GM19025 (cell line): Measurements from ENCODE around the gene FOXN1.

Source experiments
- ATAC-seq: cut with Tn5 transposase; IDR thresholded peaks from one replicate; pipeline ENCODE4 v1.9.1; 2021; ENCODE audit warnings: mild to moderate bottlenecking, low read depth, moderate library complexity; ENCODE audit not compliant: unreplicated experiment

Gene FOXN1

DNA sequence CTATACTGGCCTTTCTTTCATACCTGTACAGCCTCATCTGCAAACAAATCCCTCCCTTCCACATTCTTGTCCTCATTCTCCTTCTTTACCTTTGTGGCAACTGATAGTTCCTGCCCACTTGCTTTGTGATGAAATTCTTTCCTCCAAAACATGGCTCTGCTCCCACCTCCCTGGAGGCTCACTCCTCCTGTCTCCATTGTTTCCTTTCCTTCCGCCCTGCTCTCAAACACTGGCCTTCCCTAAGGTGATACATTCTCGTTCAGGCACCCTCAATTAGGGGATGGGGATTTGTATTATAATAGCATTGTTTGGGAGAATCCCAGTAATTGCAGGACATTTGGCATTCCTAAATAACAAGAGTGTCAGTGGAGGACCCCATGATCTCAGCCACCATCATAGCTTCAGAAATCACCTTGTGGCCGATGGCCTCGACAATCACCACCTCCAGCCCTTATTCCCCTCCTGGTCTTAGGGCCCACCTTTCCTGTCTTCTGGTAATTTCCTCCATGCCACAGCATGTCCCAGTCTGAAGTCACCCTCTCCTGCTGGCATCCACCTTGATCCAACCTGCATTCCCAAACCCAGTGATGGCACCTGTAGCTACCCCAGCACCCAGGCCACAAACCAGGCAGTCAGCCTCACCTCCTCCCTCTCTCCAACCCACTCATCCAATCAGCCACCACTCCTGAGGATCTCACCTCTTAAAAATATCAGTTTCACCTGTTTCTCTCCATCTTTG lies 38.4 kb downstream of the FOXN1 start:
- ATAC-seq, result no peak

- ATAC-seq, result no peak
Measured at GRCh38 chr17:28545141-28545503, 39.0 kb downstream of the FOXN1 start.

GRCh38 chr17:28545787-28546415 lies 39.8 kb downstream of the FOXN1 start:
- no peak for ATAC-seq

DNA sequence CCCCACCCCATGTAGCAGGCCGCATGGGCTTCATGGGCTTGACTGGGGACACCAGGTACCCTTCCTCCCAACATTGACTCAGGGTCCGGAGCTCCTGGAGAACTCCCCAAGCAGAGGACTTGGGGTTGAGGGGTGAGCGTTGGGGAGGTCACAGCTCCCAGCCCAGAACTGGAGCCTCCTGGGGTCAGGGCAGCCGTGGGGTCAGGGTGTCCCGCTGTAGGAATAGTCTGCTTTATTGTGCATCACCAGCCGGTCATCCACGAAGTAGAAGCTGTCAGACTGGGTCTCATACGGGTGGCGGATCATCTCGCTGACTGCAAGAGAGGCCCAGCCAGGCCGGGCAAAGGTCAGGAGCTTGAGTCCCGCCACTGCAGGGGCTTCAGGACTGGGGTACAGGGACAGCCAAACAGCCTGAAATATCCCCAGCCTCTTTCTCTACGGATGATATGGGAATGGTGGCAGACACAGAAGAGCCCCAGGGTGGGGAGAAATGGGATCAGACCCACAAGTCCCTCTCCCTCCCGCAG lies 41.0 kb downstream of the FOXN1 start:
- ATAC-seq, result no peak

GRCh38 chr17:28547623-28548416 lies 41.7 kb downstream of the FOXN1 start:
- ATAC-seq, result peak; percentile 28

- no peak for ATAC-seq
Measured at GRCh38 chr17:28548417-28549130, 42.4 kb downstream of the FOXN1 start.

- ATAC-seq, result peak; percentile 28
Measured at GRCh38 chr17:28549236-28550132, 43.3 kb downstream of the FOXN1 start.

GRCh38 chr17:28550858-28551257 lies 44.7 kb downstream of the FOXN1 start:
- no peak for ATAC-seq

GRCh38 chr17:28551421-28552175 lies 45.5 kb downstream of the FOXN1 start:
- ATAC-seq, result no peak

DNA sequence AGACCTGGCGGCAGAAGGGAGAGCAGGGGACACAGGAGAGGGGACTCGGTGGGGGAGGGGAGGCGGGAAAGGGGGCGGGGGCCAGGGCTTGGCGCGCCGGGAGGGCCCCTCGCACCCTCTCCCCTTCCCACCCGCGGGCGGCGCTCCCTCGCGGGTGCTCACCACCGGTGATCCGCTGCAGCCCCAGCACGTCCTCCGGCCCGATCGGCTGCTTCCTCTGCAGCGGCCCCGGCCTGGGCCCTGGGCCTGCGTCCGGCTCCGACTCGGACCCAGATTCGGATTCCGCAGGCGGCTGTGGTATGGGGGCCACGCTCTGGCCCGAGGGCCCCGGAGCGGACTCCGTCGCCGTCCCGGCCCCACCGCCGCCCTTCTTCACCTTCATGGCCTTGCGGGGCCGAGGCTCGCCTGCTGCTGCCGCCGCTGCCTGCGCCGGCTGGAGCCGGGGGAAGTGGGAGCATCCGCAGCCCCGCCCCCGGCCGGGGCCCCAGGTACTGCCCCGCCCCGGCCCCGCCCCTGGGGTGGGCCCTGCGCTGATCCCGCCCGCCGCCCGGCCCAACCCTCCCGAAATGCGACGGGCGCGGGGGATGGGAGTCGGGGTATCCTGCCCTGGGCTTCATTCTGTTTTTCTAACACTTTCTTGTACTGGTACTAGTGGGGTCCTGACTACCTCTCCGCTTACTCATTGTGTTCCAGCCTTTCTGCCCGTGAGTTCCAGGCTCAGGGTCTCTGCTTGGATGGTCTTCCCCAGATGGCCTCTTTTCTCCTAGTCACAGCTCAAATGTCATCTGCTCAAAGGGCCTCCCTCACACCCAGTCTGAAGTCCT lies 46.2 kb downstream of the FOXN1 start, which contains the start of gene UNC119:
Gene UNC119 (minus strand): TSS at position 449 of the 824 bp plus-strand sequence. CDS start 67 bp downstream, at position 382.
- ATAC-seq, result peak; percentile 62

- ATAC-seq, result no peak
Measured at GRCh38 chr17:28553000-28553505, 46.9 kb downstream of the FOXN1 start.

DNA sequence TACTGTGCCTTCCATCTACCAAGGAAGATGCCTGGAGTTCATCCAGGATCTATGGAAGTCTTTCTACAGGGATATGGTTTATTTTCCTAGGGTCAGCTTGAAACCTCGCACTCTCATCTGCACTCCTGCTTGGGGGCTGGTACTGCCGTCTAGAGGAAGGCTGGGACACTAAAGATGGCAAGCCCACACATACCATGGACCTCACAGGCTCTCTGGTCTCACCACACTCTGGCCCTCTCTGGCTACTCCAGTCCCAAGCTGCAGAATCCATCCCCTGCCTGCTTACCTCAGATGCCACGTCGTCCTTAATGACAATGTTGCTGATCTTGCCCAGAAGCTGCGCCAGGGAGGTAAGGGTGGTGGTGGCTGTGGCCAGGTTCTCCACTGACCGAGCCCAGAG lies 48.4 kb downstream of the FOXN1 start:
- ATAC-seq, result no peak

- ATAC-seq, result no peak
Measured at GRCh38 chr17:28555022-28555421, 48.9 kb downstream of the FOXN1 start.

- ATAC-seq, result no peak
Measured at GRCh38 chr17:28563475-28563874, 57.3 kb downstream of the FOXN1 start.

DNA sequence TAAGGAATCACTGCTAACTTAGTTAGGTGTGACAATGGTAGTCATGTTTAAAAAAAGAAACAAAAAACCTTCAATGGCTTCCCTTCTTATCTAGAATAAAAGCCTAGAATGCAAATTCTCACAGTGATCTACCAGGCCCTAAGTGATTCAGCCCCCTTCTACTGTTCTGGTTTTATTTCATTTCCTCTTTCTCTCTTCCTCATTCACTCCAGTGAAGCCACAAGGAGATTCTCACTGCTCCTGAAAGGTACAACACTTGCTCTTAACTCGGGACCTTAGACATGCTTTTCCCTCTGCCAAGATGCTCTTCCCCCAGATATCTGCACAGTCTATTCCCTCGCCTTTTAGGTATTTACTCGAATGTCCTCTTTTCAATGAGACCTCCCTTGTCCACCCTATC lies 61.5 kb downstream of the FOXN1 start:
- ATAC-seq, result no peak

- ATAC-seq, result no peak
Measured at GRCh38 chr17:28569446-28569845, 63.3 kb downstream of the FOXN1 start.

GRCh38 chr17:28570716-28571360 lies 64.7 kb downstream of the FOXN1 start:
- peak; percentile 11 for ATAC-seq
